C1 segment of cervical spinal cord (tissue), 14 donors: ENCODE measurements around the gene C1orf116.

Source experiments
- DNase-seq, 14 donors: peaks; one replicate each; lab custom pipeline; 2025; lab: John Stamatoyannopoulos, UW

Gene C1orf116

GRCh38 chr1:207032528-207033017, at the start of gene C1orf116:
Gene C1orf116, minus strand, starts transcription at chr1:207032756. Its CDS starts 5,158 bp downstream, at chr1:207027598.
- no peak for DNase-seq

- DNase-seq: no peak
Measured at GRCh38 chr1:207081806-207082205, 49.2 kb upstream of the C1orf116 start.

GRCh38 chr1:207081088-207081487, 48.5 kb upstream of the C1orf116 start:
- no peak for DNase-seq

- no peak for DNase-seq
Measured at GRCh38 chr1:207079706-207080241, 47.2 kb upstream of the C1orf116 start.

GRCh38 chr1:207078578-207079132, 46.1 kb upstream of the C1orf116 start:
- DNase-seq: no peak

- DNase-seq: peak in 9 of 14 donors; percentile 7 to 47 (median 31)
Measured at GRCh38 chr1:207077470-207078377, 45.2 kb upstream of the C1orf116 start.

- DNase-seq: no peak
Measured at GRCh38 chr1:207077012-207077411, 44.5 kb upstream of the C1orf116 start.

- DNase-seq: no peak
Measured at GRCh38 chr1:207076181-207076955, 43.8 kb upstream of the C1orf116 start.

- DNase-seq: no peak
Measured at GRCh38 chr1:207073906-207074820, 41.6 kb upstream of the C1orf116 start.

GRCh38 chr1:207072233-207072632, 39.7 kb upstream of the C1orf116 start:
- no peak for DNase-seq

- DNase-seq: no peak
Measured at GRCh38 chr1:207071426-207071825, 38.9 kb upstream of the C1orf116 start.

- no peak for DNase-seq
Measured at GRCh38 chr1:207070811-207071210, 38.3 kb upstream of the C1orf116 start.

- DNase-seq: peak in 2 of 14 donors; percentile 27 to 45
Measured at GRCh38 chr1:207069858-207070506, 37.4 kb upstream of the C1orf116 start.

- no peak for DNase-seq
Measured at GRCh38 chr1:207069061-207069460, 36.5 kb upstream of the C1orf116 start.

GRCh38 chr1:207067665-207068064, 35.1 kb upstream of the C1orf116 start:
- DNase-seq: no peak

GRCh38 chr1:207067185-207067584, 34.6 kb upstream of the C1orf116 start:
- DNase-seq: no peak

- DNase-seq: peak in 5 of 14 donors; percentile 23 to 53 (median 31)
Measured at GRCh38 chr1:207064561-207064960, 32.0 kb upstream of the C1orf116 start.

GRCh38 chr1:207063014-207063413, 30.5 kb upstream of the C1orf116 start:
- no peak for DNase-seq

- no peak for DNase-seq
Measured at GRCh38 chr1:207062058-207062457, 29.5 kb upstream of the C1orf116 start.

GRCh38 chr1:207060596-207060995, 28.0 kb upstream of the C1orf116 start:
- no peak for DNase-seq
